ENCODE results near the gene TPK1.
A peak's percentile ranks its signal among the peaks of the same experiment; 100 is the strongest.

Gene TPK1

DNA sequence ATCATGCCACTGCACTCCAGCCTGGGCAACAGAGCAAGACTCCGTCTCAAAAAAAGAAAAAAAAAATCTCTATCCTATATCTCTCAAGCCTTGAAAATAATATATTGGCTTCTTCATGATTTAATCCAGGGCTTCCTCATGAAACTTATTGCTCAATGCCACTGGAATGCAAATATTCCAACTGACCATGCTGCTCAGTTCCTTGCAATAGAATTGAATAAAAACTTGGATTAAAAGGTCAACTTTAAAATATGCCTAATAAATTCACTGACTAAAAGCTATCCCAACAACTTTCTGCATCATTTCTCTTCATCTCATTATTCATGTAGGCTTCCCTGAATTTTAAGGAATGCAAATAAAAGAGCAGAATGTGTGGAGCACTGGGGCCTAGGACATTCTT, 390.3 kb downstream of the TPK1 start:
- Histone ChIP-seq H3K9me3 (ENCODE audit: severe bottlenecking) (no peaks in the 10 kb centered on the region), H3K27ac (no peak overlapping the region), H3K27me3 (ENCODE audit: insufficient read depth, low read depth, severe bottlenecking) (no peaks in the 10 kb centered on the region), H3K4me3 (ENCODE audit: low read depth, low read length) (no peak overlapping the region), H3K36me3 (no peaks in the 10 kb centered on the region)
- no peak for DNase-seq
- TF ChIP-seq, protein P1, sequence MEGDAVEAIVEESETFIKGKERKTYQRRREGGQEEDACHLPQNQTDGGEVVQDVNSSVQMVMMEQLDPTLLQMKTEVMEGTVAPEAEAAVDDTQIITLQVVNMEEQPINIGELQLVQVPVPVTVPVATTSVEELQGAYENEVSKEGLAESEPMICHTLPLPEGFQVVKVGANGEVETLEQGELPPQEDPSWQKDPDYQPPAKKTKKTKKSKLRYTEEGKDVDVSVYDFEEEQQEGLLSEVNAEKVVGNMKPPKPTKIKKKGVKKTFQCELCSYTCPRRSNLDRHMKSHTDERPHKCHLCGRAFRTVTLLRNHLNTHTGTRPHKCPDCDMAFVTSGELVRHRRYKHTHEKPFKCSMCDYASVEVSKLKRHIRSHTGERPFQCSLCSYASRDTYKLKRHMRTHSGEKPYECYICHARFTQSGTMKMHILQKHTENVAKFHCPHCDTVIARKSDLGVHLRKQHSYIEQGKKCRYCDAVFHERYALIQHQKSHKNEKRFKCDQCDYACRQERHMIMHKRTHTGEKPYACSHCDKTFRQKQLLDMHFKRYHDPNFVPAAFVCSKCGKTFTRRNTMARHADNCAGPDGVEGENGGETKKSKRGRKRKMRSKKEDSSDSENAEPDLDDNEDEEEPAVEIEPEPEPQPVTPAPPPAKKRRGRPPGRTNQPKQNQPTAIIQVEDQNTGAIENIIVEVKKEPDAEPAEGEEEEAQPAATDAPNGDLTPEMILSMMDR (IDR thresholded peaks at IDR 0.05; ENCODE audit: low read depth, low read length): no peak

DNA sequence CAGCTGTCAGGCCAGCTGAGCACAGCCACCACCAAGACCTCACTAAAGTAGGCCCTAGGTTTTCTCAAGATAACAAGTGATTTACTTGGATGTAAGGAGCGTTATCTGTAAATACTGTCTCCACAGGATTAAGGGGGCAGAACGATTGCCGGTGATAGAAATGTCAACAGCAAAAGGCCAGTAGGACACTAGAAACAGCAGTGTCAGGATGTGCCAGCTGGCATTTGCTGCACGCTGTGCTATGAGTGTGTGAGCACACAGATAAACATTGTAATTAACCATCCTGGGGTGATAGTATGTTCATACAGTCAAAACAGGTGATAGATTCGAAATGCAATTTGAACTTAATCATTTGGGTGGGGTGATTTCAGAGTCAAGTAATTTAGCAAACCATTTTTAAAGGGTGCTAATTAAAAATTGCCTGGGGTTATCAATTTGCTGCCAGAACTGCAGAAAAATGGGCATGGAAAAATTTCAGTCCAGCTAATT, 396.1 kb downstream of the TPK1 start:
- H3K9me3 ChIP-seq (ENCODE audit: severe bottlenecking): no peaks in the 10 kb centered on the region
- no peak overlapping the region for H3K27ac ChIP-seq
- H3K4me3 ChIP-seq (ENCODE audit: low read depth, low read length): no peak overlapping the region
- no peaks in the 10 kb centered on the region for H3K36me3 ChIP-seq
- DNase-seq: no peak
- no peaks in the 10 kb centered on the region for H3K27me3 ChIP-seq (ENCODE audit: insufficient read depth, low read depth, severe bottlenecking)
- TF ChIP-seq, protein P1 (IDR thresholded peaks at IDR 0.05; ENCODE audit: low read depth, low read length): no peak

DNA sequence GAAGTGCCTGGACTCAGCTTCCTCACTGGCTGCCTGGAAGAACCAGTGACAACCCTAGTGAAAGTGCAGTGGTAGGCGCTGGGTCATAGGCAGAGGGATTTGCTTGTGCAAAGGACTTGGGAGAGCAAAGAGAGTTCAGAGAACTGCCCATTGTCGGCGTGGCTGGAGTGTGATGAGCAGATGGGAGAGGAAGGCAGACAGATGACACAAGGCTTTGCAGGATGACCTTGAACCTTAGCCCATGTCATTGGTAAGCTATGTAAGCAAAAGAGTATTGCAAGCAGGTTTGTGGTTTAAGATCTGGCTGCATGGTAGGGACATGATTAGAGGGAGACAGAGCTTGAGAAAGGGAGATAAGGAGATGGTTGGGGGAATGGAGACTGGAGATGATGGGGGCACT, 397.1 kb downstream of the TPK1 start:
- no peak for DNase-seq
- no peak overlapping the region for H3K27ac ChIP-seq
- H3K27me3 ChIP-seq (ENCODE audit: insufficient read depth, low read depth, severe bottlenecking): no peaks in the 10 kb centered on the region
- H3K9me3 ChIP-seq (ENCODE audit: severe bottlenecking): no peaks in the 10 kb centered on the region
- no peak overlapping the region for H3K4me3 ChIP-seq (ENCODE audit: low read depth, low read length)
- no peaks in the 10 kb centered on the region for H3K36me3 ChIP-seq
- TF ChIP-seq, protein P1 (IDR thresholded peaks at IDR 0.05; ENCODE audit: low read depth, low read length): no peak

DNA sequence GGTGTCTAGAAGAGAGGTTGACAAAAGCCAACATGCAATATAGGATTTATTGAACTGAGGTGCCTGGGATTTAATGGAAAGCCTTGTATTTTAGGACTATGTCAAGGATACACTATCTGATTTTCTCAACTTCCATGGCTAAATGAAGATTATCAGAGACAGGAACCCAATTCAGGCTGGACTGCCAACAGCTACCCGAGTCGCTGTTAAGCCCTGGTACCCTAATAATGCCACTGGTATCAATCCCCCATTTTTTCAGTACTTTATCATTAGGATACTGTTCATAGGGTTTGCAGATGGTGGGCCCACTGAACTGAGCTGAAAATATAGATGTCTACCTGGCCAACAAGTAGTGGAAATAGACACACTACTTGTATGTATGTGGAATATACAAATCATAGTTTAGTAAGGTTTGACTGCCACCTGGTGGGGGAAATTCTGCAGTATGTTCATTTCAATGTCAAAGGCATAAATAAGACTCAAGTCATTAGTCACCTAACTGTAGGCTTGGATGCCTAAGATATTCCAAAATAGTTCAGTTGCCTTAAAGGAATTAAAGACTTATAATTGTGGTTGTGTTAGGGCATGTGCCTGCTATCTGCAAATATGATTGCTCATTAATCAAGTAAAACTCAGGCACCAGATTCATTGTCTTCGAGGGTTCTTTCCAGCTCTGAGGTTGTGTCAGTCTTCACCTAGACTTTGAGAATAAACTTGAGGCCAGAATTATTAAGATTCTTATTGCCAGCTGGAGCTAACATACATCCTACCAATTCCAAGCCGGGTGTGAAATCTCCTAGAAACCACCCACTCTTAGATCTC, 398.3 kb downstream of the TPK1 start:
- H3K36me3 ChIP-seq: no peaks in the 10 kb centered on the region
- H3K4me3 ChIP-seq (ENCODE audit: low read depth, low read length): no peak overlapping the region
- DNase-seq: peak; percentile 70
- no peaks in the 10 kb centered on the region for H3K27me3 ChIP-seq (ENCODE audit: insufficient read depth, low read depth, severe bottlenecking)
- no peaks in the 10 kb centered on the region for H3K9me3 ChIP-seq (ENCODE audit: severe bottlenecking)
- H3K27ac ChIP-seq: no peak overlapping the region
- TF ChIP-seq, protein P1 (IDR thresholded peaks at IDR 0.05; ENCODE audit: low read depth, low read length): peak; percentile 39; the same call in 1 of the 2 replicates

DNA sequence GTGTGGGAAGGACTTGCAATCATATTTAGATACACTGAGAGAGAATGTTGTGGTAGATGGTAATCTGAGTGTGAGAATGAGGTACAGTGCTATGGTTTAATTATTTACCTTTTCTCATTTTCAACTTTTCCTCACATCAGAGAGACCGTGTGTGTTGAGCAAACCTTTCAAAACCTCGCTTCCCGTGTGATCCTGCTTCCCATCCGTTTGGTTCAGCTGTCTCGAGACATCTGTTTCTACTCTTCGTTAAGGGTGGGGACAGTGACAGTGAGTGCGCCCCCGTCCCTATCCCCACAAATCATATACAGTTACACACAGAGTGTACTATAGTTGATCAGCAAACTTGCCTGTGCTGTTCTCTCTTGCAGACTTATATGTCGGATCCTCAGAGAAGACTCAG, 399.4 kb downstream of the TPK1 start:
- TF ChIP-seq, protein P1 (IDR thresholded peaks at IDR 0.05; ENCODE audit: low read depth, low read length): no peak
- Histone ChIP-seq H3K27ac (no peak overlapping the region), H3K9me3 (ENCODE audit: severe bottlenecking) (no peaks in the 10 kb centered on the region), H3K4me3 (ENCODE audit: low read depth, low read length) (no peak overlapping the region), H3K36me3 (no peaks in the 10 kb centered on the region), H3K27me3 (ENCODE audit: insufficient read depth, low read depth, severe bottlenecking) (no peaks in the 10 kb centered on the region)
- no peak for DNase-seq

Data from WERI-Rb-1 (cell line).